COLO668 (cell line): Measurements from ENCODE around the gene KLF3.
A peak's percentile ranks its signal among the peaks of the same experiment; 100 is the strongest.

Experiments
- DNase-seq: peaks from one replicate; lab custom pipeline; 2025; ENCODE audit not compliant: unreplicated experiment; lab: John Stamatoyannopoulos, UW

The KLF3 gene

GRCh38 chr4:38654273-38654672 is 9.7 kb upstream of the KLF3 start:
- no peak for DNase-seq

- DNase-seq = no peak
Measured at GRCh38 chr4:38656111-38656510, 7.9 kb upstream of the KLF3 start.

- DNase-seq = no peak
Measured at GRCh38 chr4:38659346-38659745, 4.7 kb upstream of the KLF3 start.

- DNase-seq = no peak
Measured at GRCh38 chr4:38660838-38661237, 3.2 kb upstream of the KLF3 start.

GRCh38 chr4:38661371-38661770 is 2.6 kb upstream of the KLF3 start:
- no peak for DNase-seq

- DNase-seq = no peak
Measured at GRCh38 chr4:38662522-38663089, 1.4 kb upstream of the KLF3 start.

GRCh38 chr4:38663090-38663800 is 754 bp upstream of the KLF3 start:
- DNase-seq = no peak

GRCh38 chr4:38664706-38665401 is 855 bp downstream of the KLF3 start:
- peak; percentile 72 for DNase-seq

- DNase-seq = no peak
Measured at GRCh38 chr4:38665551-38666411, 1.8 kb downstream of the KLF3 start.

GRCh38 chr4:38666766-38667084 is 2.7 kb downstream of the KLF3 start:
- no peak for DNase-seq

- peak; percentile 81 for DNase-seq
Measured at GRCh38 chr4:38667085-38667893, 3.3 kb downstream of the KLF3 start.

- no peak for DNase-seq
Measured at GRCh38 chr4:38668203-38668971, 4.4 kb downstream of the KLF3 start.

- no peak for DNase-seq
Measured at GRCh38 chr4:38669208-38669607, 5.2 kb downstream of the KLF3 start.

- DNase-seq = no peak
Measured at GRCh38 chr4:38670109-38670901, 6.3 kb downstream of the KLF3 start.

GRCh38 chr4:38670939-38671591 is 7.1 kb downstream of the KLF3 start:
- no peak for DNase-seq

GRCh38 chr4:38671592-38671940 is 7.6 kb downstream of the KLF3 start:
- DNase-seq = no peak

GRCh38 chr4:38672074-38672396 is 8.0 kb downstream of the KLF3 start:
- DNase-seq = no peak

- no peak for DNase-seq
Measured at GRCh38 chr4:38672397-38673129, 8.6 kb downstream of the KLF3 start.
